ENCODE data around the gene SMIM7. TPM values are rescaled to one million over a fixed set of nuclear protein-coding genes. Genes with fewer than 3 reads are reported as not detected.
A peak's percentile ranks its signal among the peaks of the same experiment; 100 is the strongest.

SMIM7 gene
- total RNA-seq, 1 donor from 2014 or later, result 75.1 TPM

GRCh38 chr19:16613841-16614240 is 46.1 kb downstream of the SMIM7 start:
- Histone ChIP-seq H3K9me3 (no peaks in the 10 kb centered on the region), H3K4me3 (no peak overlapping the region), H3K27me3 (no peaks in the 10 kb centered on the region), H3K36me3 (no peaks in the 10 kb centered on the region), H3K27ac (no peak overlapping the region), H3K4me1 (peaks cover 82% of the 10 kb centered on the region)
- no peak for DNase-seq (ENCODE audit: extremely low spot score in 2 of 2)
- TF ChIP-seq CTCF (IDR thresholded peaks at IDR 0.05) (no peak), POLR2A (IDR thresholded peaks at IDR 0.05) (no peak), POLR2AphosphoS5 (IDR thresholded peaks at IDR 0.05; ENCODE audit: insufficient read depth in 1 of 2, low read depth in 1 of 2) (no peak)
- intact Hi-C loops (cut with DNase I), result no loop called here

- intact Hi-C loops (cut with DNase I), result no loop called here
- no peaks in the 10 kb centered on the region for H3K36me3 ChIP-seq
- no peak for DNase-seq (ENCODE audit: extremely low spot score in 2 of 2)
- no peaks in the 10 kb centered on the region for H3K27me3 ChIP-seq
- TF ChIP-seq CTCF (IDR thresholded peaks at IDR 0.05) (no peak), POLR2A (IDR thresholded peaks at IDR 0.05) (no peak), POLR2AphosphoS5 (IDR thresholded peaks at IDR 0.05; ENCODE audit: insufficient read depth in 1 of 2, low read depth in 1 of 2) (no peak)
- peaks cover 93% of the 10 kb centered on the region for H3K4me1 ChIP-seq
- H3K9me3 ChIP-seq, result no peaks in the 10 kb centered on the region
- H3K27ac ChIP-seq, result peak overlapping the region; percentile 7
- no peak overlapping the region for H3K4me3 ChIP-seq
Measured at GRCh38 chr19:16612636-16613035, 47.3 kb downstream of the SMIM7 start.

GRCh38 chr19:16611121-16611520 is 48.8 kb downstream of the SMIM7 start:
- peak overlapping the region; percentile 3 for H3K27ac ChIP-seq
- DNase-seq (ENCODE audit: extremely low spot score in 2 of 2), result no peak
- peaks cover 92% of the 10 kb centered on the region for H3K4me1 ChIP-seq
- no peaks in the 10 kb centered on the region for H3K36me3 ChIP-seq
- TF ChIP-seq POLR2A (IDR thresholded peaks at IDR 0.05) (no peak), POLR2AphosphoS5 (IDR thresholded peaks at IDR 0.05; ENCODE audit: insufficient read depth in 1 of 2, low read depth in 1 of 2) (no peak), CTCF (IDR thresholded peaks at IDR 0.05) (no peak)
- intact Hi-C loops (cut with DNase I), result no loop called here
- H3K4me3 ChIP-seq, result no peak overlapping the region
- no peaks in the 10 kb centered on the region for H3K9me3 ChIP-seq
- no peaks in the 10 kb centered on the region for H3K27me3 ChIP-seq

- TF ChIP-seq CTCF (IDR thresholded peaks at IDR 0.05) (no peak), POLR2A (IDR thresholded peaks at IDR 0.05) (no peak), POLR2AphosphoS5 (IDR thresholded peaks at IDR 0.05; ENCODE audit: insufficient read depth in 1 of 2, low read depth in 1 of 2) (no peak)
- Histone ChIP-seq H3K4me3 (no peak overlapping the region), H3K4me1 (peaks cover 89% of the 10 kb centered on the region), H3K36me3 (no peaks in the 10 kb centered on the region), H3K27me3 (no peaks in the 10 kb centered on the region), H3K27ac (peak overlapping the region; percentile 30), H3K9me3 (no peaks in the 10 kb centered on the region)
- intact Hi-C loops (cut with DNase I), result no loop called here
- DNase-seq (ENCODE audit: extremely low spot score in 2 of 2), result no peak
Measured at GRCh38 chr19:16609511-16610200, 50.3 kb downstream of the SMIM7 start.

- Histone ChIP-seq H3K9me3 (no peaks in the 10 kb centered on the region), H3K36me3 (no peaks in the 10 kb centered on the region), H3K4me3 (no peak overlapping the region), H3K4me1 (peaks cover 79% of the 10 kb centered on the region), H3K27ac (peak overlapping the region; percentile 68), H3K27me3 (no peaks in the 10 kb centered on the region)
- TF ChIP-seq CTCF (IDR thresholded peaks at IDR 0.05), result no peak
- peak in 1 of 2 donors; percentile 97 for TF ChIP-seq POLR2AphosphoS5 (IDR thresholded peaks at IDR 0.05; ENCODE audit: insufficient read depth in 1 of 2, low read depth in 1 of 2)
- no peak for TF ChIP-seq POLR2A (IDR thresholded peaks at IDR 0.05)
- intact Hi-C loops (cut with DNase I), result no loop called here
- no peak for DNase-seq (ENCODE audit: extremely low spot score in 2 of 2)
Measured at GRCh38 chr19:16608290-16608739, 51.6 kb downstream of the SMIM7 start.

Measured in vagina (tissue), 2 donors.